OCI-LY7 (cell line): Measurements from ENCODE around the gene DSE. TPM values are rescaled to one million over a fixed set of nuclear protein-coding genes. Genes with fewer than 3 reads are reported as not detected.

ENCODE experiments used
- BruUV-seq: library from RNA; stranded (reverse); fragments of 400-500 nt; replicated peaks from 2 replicates; lab custom pipeline; 2021; lab: Mats Ljungman, UMichigan
- CTCF ChIA-PET: fragments of 300-600 bp; sonication (Branson Sonifier 250); formaldehyde crosslinking; loops from one replicate; lab custom pipeline; 2022; ENCODE audit warnings: antibody characterized with exemption; ENCODE audit not compliant: unreplicated experiment; lab: Charles Lee
- POLR2A ChIA-PET: fragments of 300-600 bp; sonication (Branson Sonifier 250); formaldehyde crosslinking; loops from one replicate; lab custom pipeline; 2022; ENCODE audit warnings: antibody characterized with exemption; lab: Charles Lee
- DNase-seq: peaks from one replicate; pipeline ENCODE4 v3.0.0-alpha.2; 2015; ENCODE audit warnings: low spot score
- H2AFZ ChIP-seq: fragments of 200-600 bp; sonication (generic), shearing (Covaris generic); 2 replicates; pipeline ENCODE4 v1.6.1; 2014; ENCODE audit warnings: mild to moderate bottlenecking, antibody characterized with exemption, low read length, moderate library complexity
- H3K27ac ChIP-seq: fragments of 200-600 bp; sonication (generic); 2 replicates; pipeline ENCODE4 v1.5.1; 2014; ENCODE audit warnings: mixed run types, low read depth, mild to moderate bottlenecking, moderate library complexity, low read length, inconsistent platforms; ENCODE audit not compliant: poor library complexity, severe bottlenecking
- H3K36me3 ChIP-seq: fragments of 200-600 bp; sonication (generic); 2 replicates; pipeline ENCODE4 v1.6.1; 2014; ENCODE audit warnings: mild to moderate bottlenecking, antibody characterized with exemption, low read length, moderate library complexity, mixed read lengths; ENCODE audit not compliant: insufficient read depth
- H3K4me1 ChIP-seq: fragments of 200-600 bp; sonication (generic); 2 replicates; pipeline ENCODE4 v1.5.1; 2014; ENCODE audit warnings: mild to moderate bottlenecking, low read length; ENCODE audit not compliant: insufficient read depth, poor library complexity, severe bottlenecking
- H3K4me2 ChIP-seq: fragments of 200-600 bp; sonication (generic); 2 replicates; pipeline ENCODE4 v1.6.1; 2014; ENCODE audit warnings: mild to moderate bottlenecking, low read length
- H3K4me3 ChIP-seq: fragments of 200-600 bp; sonication (generic); 2 replicates; pipeline ENCODE4 v1.5.1; 2014; ENCODE audit warnings: mild to moderate bottlenecking, low read depth, low read length; ENCODE audit not compliant: poor library complexity, severe bottlenecking
- H3K79me2 ChIP-seq: fragments of 200-600 bp; sonication (generic); 2 replicates; pipeline ENCODE4 v1.6.1; 2016; ENCODE audit warnings: low read depth, mild to moderate bottlenecking, low read length, moderate library complexity, mixed read lengths; ENCODE audit not compliant: insufficient read depth
- H3K9me2 ChIP-seq: fragments of 200-600 bp; sonication (generic); 2 replicates; pipeline ENCODE4 v1.6.1; 2016; ENCODE audit warnings: mild to moderate bottlenecking, low read length, mixed read lengths; ENCODE audit not compliant: insufficient read depth
- H3K9me3 ChIP-seq: fragments of 200-600 bp; sonication (generic); 2 replicates; pipeline ENCODE4 v1.6.1; 2014; ENCODE audit warnings: mild to moderate bottlenecking, mixed run types, low read length, mixed read lengths
- H4K20me1 ChIP-seq: fragments of 200-600 bp; sonication (generic); 2 replicates; pipeline ENCODE4 v1.6.1; 2014; ENCODE audit warnings: mild to moderate bottlenecking, antibody characterized with exemption, low read length, moderate library complexity, mixed read lengths; ENCODE audit not compliant: insufficient read depth
- EZH2phosphoT487 ChIP-seq: fragments of 200-600 bp; sonication (generic); IDR thresholded peaks from 2 replicates; pipeline ENCODE4 v1.6.1; 2018; ENCODE audit warnings: low read depth, borderline replicate concordance, mild to moderate bottlenecking, mixed run types, antibody characterized with exemption, low read length, moderate library complexity, mixed read lengths
- intact Hi-C: fragments of 100-400 bp; cut with micrococcal nuclease; formaldehyde crosslinking; loops from one replicate; pipeline ENCODE4 v1.10.0; 2022; ENCODE audit not compliant: unreplicated experiment
- total RNA-seq, 2 experiments: library from RNA; depleted of rRNA in 1 of 2; stranded (reverse); fragments of >200 nt in 1 of 2; shearing (Covaris generic) in 1 of 2; gene quantifications; 2 replicates each; pipeline ENCODE4 v1.2.3, GENCODE V29; 2014 to 2022
- TF ChIP-seq, protein P1 (sequence below): fragments of 200-600 bp; sonication (generic); conservative IDR thresholded peaks from 2 replicates; pipeline ENCODE4 v1.5.1; 2014; ENCODE audit warnings: mild to moderate bottlenecking, antibody characterized with exemption, low read length, moderate library complexity, mixed read lengths

Gene DSE
- total RNA-seq, 2 experiments from 2014 or later = 3.9 to 7.6 TPM

DNA sequence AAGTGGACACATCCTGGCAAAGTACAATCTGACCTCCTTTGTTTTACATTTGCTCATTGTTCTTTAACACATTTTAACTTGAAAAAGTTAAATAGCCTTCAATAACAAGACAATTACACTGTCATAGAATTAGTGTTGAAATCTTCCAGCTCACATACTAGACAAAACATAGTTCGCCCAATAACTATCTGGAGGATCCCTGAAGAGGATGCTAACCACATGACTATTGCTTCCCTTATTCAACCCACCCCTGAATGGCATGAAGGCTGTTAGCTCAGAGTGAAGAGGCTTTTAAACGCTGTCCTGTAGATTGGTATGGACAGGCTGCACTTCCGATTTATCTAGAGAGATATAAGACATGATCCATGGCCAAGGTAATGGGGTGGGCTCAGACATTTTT is 15.0 kb upstream of the DSE start:
- BruUV-seq = no TSS peak
- POLR2A ChIA-PET = interaction anchor here (0.9 to 1.4 kb wide), 2 partner anchors 9 to 13 kb away, joined by 3 read pairs; no protein-coding TSS in a partner anchor
- H3K9me3 ChIP-seq = no peaks in the 10 kb centered on the region
- H3K9me2 ChIP-seq = no peaks in the 10 kb centered on the region
- no peak overlapping the region for H3K4me2 ChIP-seq
- TF ChIP-seq, protein P1, sequence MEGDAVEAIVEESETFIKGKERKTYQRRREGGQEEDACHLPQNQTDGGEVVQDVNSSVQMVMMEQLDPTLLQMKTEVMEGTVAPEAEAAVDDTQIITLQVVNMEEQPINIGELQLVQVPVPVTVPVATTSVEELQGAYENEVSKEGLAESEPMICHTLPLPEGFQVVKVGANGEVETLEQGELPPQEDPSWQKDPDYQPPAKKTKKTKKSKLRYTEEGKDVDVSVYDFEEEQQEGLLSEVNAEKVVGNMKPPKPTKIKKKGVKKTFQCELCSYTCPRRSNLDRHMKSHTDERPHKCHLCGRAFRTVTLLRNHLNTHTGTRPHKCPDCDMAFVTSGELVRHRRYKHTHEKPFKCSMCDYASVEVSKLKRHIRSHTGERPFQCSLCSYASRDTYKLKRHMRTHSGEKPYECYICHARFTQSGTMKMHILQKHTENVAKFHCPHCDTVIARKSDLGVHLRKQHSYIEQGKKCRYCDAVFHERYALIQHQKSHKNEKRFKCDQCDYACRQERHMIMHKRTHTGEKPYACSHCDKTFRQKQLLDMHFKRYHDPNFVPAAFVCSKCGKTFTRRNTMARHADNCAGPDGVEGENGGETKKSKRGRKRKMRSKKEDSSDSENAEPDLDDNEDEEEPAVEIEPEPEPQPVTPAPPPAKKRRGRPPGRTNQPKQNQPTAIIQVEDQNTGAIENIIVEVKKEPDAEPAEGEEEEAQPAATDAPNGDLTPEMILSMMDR = no peak
- TF ChIP-seq EZH2phosphoT487 = no peak
- no peaks in the 10 kb centered on the region for H3K79me2 ChIP-seq
- H3K4me1 ChIP-seq = no peaks in the 10 kb centered on the region
- no peaks in the 10 kb centered on the region for H4K20me1 ChIP-seq
- H3K4me3 ChIP-seq = no peak overlapping the region
- CTCF ChIA-PET = no interaction called here
- DNase-seq = no peak
- intact Hi-C loops = no loop called here
- H2AFZ ChIP-seq = no peak overlapping the region
- no peak overlapping the region for H3K27ac ChIP-seq
- H3K36me3 ChIP-seq = no peaks in the 10 kb centered on the region

DNA sequence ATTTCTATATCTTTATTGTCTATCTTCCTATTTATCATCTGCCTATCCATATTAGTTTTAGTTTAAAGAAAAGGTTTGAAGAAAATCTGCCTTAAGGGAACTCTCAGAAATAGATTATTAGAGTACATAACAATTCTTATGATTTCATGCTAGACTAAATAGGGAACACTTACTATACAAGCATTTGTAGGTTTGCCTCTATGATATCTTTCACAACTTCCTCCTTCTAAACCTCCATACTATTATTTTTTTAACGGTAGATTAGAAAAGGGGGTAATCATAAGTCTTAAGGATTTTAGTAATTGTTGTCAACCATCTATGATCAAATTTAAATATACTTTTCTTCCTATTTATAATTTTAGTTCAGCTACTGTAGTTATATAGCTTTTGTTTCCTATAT is 11.6 kb upstream of the DSE start:
- no peaks in the 10 kb centered on the region for H3K36me3 ChIP-seq
- intact Hi-C loops = no loop called here
- BruUV-seq = no TSS peak

DNA sequence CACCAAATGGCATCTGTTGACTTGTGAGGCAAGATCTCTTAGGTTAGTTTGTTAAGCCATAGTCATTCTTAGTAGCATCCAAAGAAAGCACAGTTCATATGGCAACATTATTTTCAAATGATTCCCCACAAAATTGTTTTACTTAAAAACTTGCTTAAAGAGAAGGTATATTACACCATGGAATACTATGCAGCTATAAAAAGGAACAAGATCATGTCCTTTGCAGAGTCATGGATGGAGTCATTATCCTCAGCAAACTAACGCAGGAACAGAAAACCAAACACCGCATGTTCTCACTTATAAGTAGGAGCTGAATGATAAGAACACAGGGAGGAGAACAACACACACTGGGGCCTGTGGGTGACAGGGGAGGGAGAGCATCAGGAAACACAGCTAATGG is 10.9 kb upstream of the DSE start:
- Histone ChIP-seq H3K9me2 (no peaks in the 10 kb centered on the region), H2AFZ (no peak overlapping the region), H3K4me1 (no peaks in the 10 kb centered on the region), H3K79me2 (no peaks in the 10 kb centered on the region), H3K4me2 (no peak overlapping the region), H3K9me3 (no peaks in the 10 kb centered on the region), H3K36me3 (no peaks in the 10 kb centered on the region), H4K20me1 (no peaks in the 10 kb centered on the region), H3K4me3 (no peak overlapping the region), H3K27ac (no peak overlapping the region)
- intact Hi-C loops = no loop called here
- ChIA-PET POLR2A (interaction anchor here (1.0 to 2.3 kb wide), 2 partner anchors 9 to 72 kb away, joined by 3 to 6 read pairs; no protein-coding TSS in a partner anchor), CTCF (no interaction called here)
- no peak for DNase-seq
- no peak for TF ChIP-seq EZH2phosphoT487
- TF ChIP-seq, protein P1 = no peak
- no TSS peak for BruUV-seq

More for the DNA sequence above, 11.6 kb upstream of the DSE start:
- H3K4me3 ChIP-seq = no peak overlapping the region
- ChIA-PET CTCF (no interaction called here), POLR2A (interaction anchor here (1.0 to 2.3 kb wide), 2 partner anchors 9 to 73 kb away, joined by 3 to 6 read pairs; no protein-coding TSS in a partner anchor)
- H3K27ac ChIP-seq = no peak overlapping the region
- DNase-seq = no peak
- H3K79me2 ChIP-seq = no peaks in the 10 kb centered on the region
- H3K4me1 ChIP-seq = no peaks in the 10 kb centered on the region
- no peak overlapping the region for H3K4me2 ChIP-seq
- H2AFZ ChIP-seq = no peak overlapping the region
- TF ChIP-seq, protein P1 = no peak
- no peak for TF ChIP-seq EZH2phosphoT487
- no peaks in the 10 kb centered on the region for H4K20me1 ChIP-seq
- no peaks in the 10 kb centered on the region for H3K9me3 ChIP-seq
- no peaks in the 10 kb centered on the region for H3K9me2 ChIP-seq
